ENCODE measurements around the gene PI4KA.

GRCh38 chr22:20783844-20784723, 74.5 kb downstream of the PI4KA start:
- TF ChIP-seq CTCF (IDR thresholded peaks at IDR 0.05; ENCODE audit: poor library complexity, severe bottlenecking) (peak; percentile 51), EZH2 (IDR thresholded peaks at IDR 0.05; ENCODE audit: borderline replicate concordance, insufficient read depth, low read length, poor library complexity, severe bottlenecking) (no peak), RAD21 (conservative IDR thresholded peaks at IDR 0.05) (no peak), SMC3 (conservative IDR thresholded peaks at IDR 0.05; ENCODE audit: poor library complexity) (no peak), POLR2AphosphoS5 (IDR thresholded peaks at IDR 0.05) (no peak), REST (IDR thresholded peaks at IDR 0.05; ENCODE audit: borderline replicate concordance) (no peak)
